H7 (cell line): ENCODE measurements around the gene ZNF213. TPM values are rescaled to one million over a fixed set of nuclear protein-coding genes. Genes with fewer than 3 reads are reported as not detected.
A peak's percentile ranks its signal among the peaks of the same experiment; 100 is the strongest.

ENCODE experiments used
- DNase-seq: peaks from one replicate; pipeline ENCODE4 v3.0.0; 2012
- H3K27me3 ChIP-seq: 2 replicates; pipeline ENCODE4 v1.6.0; 2011; ENCODE audit warnings: mild to moderate bottlenecking, low read length; ENCODE audit not compliant: control insufficient read depth, insufficient read depth
- H3K36me3 ChIP-seq: replicated peaks from 2 replicates; pipeline ENCODE4 v1.5.1; 2011; ENCODE audit warnings: low read length; ENCODE audit not compliant: control insufficient read depth, insufficient read depth
- H3K4me3 ChIP-seq: 2 replicates; pipeline ENCODE4 v1.5.1; 2011; ENCODE audit warnings: low read depth, mild to moderate bottlenecking, control low read depth, low read length, moderate library complexity; ENCODE audit not compliant: insufficient read depth
- total RNA-seq: library from RNA; depleted of rRNA; stranded (reverse); fragments of >200 nt; shearing (Covaris generic); gene quantifications from 2 replicates; pipeline ENCODE4 v1.2.3, GENCODE V29; 2014; rRNA removed

ZNF213 gene, protein sequence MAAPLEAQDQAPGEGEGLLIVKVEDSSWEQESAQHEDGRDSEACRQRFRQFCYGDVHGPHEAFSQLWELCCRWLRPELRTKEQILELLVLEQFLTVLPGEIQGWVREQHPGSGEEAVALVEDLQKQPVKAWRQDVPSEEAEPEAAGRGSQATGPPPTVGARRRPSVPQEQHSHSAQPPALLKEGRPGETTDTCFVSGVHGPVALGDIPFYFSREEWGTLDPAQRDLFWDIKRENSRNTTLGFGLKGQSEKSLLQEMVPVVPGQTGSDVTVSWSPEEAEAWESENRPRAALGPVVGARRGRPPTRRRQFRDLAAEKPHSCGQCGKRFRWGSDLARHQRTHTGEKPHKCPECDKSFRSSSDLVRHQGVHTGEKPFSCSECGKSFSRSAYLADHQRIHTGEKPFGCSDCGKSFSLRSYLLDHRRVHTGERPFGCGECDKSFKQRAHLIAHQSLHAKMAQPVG
- 5.5 and 6.3 TPM in 2 replicates for total RNA-seq

GRCh38 chr16:3134338-3135125 lies at the start of gene ZNF213:
TSS of gene ZNF213 (plus strand) at chr16:3135029. CDS start at chr16:3137281, 2,252 bp downstream.
- Histone ChIP-seq H3K27me3 (no peaks in the 10 kb centered on the region), H3K4me3 (peak within 1 kb of the TSS; percentile 91), H3K36me3 (peaks cover 2% of the 10 kb centered on the region)
- peak; percentile 96 for DNase-seq

DNA sequence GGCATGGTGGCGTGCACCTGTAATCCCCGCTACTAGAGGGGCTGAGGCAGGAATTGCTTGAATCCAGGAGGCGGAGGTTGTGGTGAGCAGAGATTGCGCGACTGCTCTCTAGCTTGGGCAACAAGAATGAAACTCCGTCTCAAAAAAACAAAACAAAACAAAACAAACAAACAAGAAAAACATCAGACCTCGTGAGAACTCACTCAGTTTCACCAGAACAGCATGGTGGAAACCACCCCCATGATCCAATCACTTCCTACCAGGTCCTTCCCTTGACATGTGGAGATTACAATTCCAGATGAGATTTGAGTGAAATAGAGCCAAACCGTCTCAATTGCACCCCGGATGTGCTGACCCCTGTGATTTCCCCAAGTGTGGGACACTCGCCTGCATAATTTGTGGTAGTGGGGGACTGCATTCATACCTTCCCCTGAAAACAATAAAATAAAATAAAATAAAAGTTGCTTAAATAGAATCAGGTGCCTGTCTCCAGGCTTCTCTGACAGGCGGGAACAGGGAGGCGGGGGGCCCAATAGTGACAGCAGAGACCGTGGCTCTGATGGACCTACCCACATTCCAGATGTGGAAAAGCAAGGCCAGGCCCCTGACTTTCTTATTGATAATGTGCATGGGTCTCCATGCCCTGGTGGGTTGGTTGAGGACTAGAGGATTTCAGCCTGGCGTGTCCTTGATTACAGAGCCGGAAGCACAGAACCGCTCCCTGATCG lies 48.8 kb upstream of the ZNF213 start:
- DNase-seq = no peak
- H3K4me3 ChIP-seq = no peak overlapping the region
- peaks cover 12% of the 10 kb centered on the region for H3K36me3 ChIP-seq
- no peaks in the 10 kb centered on the region for H3K27me3 ChIP-seq

- Histone ChIP-seq H3K36me3 (peaks cover 19% of the 10 kb centered on the region), H3K27me3 (no peaks in the 10 kb centered on the region), H3K4me3 (no peak overlapping the region)
- DNase-seq = peak; percentile 59
Observed at GRCh38 chr16:3086596-3087242, 48.1 kb upstream of the ZNF213 start.

DNA sequence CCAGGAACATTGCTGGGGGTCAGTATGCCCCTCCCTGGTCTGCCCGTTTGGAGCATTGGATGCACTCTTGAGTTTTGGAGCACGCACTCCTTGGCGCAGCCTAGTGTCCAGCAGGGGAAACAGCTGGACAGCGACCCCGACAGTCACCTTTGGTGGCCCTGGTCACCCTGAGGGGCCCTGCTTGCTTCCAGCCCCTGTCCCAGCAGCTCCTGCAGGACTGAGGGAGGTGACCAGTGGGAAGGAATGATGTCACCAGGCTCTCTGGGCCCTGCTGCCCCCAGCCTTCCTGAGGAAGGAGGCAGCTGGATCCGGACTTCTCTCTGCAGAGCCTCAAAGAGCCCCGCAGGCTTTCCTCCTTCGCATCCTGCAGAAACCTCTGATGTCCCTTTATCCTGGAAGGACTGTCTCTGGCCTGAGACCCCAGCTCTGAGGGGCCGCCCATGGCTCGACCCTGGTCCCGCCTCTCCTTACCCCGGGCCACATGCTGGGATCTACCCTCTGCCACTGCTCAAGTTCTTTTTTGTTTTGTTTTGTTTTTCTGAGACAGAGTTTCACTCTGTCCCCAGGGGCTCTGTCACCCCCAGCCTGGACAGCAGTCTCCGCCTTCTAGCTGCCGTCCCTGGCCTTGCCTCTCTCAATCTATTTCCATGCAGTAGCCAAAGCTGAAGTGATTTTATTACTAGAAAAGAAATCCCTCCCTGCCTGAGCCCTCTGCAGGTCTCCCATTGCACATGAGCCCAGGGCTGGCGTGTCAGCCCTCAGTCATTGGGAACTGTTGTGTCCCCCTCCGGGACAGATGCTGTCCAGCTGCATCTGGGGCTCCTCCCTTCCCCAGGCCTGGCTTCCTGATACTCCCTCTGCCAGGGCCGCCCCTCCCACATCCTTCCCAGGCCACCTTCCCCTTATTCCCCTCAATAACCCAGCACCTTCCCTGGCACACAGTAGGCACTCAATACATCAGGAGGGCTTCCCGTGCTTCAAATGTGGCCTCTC lies 47.3 kb upstream of the ZNF213 start:
- peaks cover 23% of the 10 kb centered on the region for H3K36me3 ChIP-seq
- H3K4me3 ChIP-seq = no peak overlapping the region
- peak; percentile 74 for DNase-seq
- H3K27me3 ChIP-seq = no peaks in the 10 kb centered on the region

DNA sequence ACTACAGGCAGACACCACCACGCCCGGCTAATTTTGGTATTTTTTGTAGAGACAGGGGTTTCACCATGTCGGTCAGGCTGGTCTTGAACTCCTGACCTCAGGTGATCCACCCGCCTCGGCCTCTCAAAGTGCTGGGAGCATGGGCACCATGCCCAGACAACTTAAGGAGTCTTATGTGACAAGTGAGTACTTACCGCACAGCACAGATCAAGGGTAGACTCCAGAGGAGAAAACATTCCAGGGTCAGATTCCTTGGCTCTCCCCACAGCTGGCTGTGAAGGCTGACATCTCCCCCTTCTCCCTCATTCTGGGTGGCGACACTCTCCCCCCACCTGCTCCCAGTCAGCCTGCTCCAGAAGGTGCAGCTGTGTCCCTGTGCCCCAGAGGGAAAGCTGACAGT lies 46.4 kb upstream of the ZNF213 start:
- Histone ChIP-seq H3K4me3 (no peak overlapping the region), H3K36me3 (peaks cover 25% of the 10 kb centered on the region), H3K27me3 (no peaks in the 10 kb centered on the region)
- DNase-seq = peak; percentile 18

DNA sequence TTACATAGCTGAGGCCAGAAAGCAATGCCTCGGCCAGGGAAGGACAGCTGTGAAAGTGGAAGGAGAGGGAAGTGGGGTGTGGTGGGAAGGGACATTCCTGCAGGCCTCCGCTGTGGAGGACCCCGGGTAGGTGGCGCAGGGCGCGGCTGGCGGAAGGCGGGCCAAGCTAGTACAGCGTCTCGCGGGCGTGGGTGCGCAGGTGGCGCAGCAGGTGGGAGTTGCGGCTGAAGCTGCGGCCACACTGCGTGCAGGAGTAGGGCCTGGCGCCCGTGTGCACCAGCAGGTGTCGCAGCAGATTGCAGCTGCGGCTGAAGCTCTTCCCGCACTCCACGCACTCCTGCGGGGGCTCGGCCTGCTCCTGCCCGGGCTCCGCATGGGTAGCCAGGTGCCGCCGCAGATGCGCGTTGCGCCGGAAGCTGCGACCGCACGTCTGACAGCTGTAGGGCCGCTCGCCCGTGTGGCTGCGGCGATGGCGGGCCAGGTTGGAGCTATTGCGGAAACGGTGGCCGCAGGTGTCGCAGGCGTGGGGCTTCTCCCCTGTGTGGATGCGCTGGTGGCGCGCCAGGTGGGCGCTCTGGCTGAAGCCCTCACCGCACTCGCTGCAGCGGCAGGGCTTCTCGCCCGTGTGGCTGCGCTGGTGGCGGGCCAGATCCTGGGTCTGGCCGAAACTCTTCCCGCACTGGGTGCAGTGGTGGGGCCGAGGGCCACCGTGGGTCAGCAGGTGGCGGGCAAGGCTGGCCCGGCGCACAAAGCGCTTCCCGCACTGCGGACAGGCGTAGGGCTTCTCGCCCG lies 45.7 kb upstream of the ZNF213 start:
- peak; percentile 43 for DNase-seq
- H3K27me3 ChIP-seq = no peaks in the 10 kb centered on the region
- peaks cover 27% of the 10 kb centered on the region for H3K36me3 ChIP-seq
- no peak overlapping the region for H3K4me3 ChIP-seq

GRCh38 chr16:3089717-3090592 lies 44.9 kb upstream of the ZNF213 start:
- Histone ChIP-seq H3K4me3 (no peak overlapping the region), H3K36me3 (peaks cover 27% of the 10 kb centered on the region), H3K27me3 (no peaks in the 10 kb centered on the region)
- peak; percentile 54 for DNase-seq

DNA sequence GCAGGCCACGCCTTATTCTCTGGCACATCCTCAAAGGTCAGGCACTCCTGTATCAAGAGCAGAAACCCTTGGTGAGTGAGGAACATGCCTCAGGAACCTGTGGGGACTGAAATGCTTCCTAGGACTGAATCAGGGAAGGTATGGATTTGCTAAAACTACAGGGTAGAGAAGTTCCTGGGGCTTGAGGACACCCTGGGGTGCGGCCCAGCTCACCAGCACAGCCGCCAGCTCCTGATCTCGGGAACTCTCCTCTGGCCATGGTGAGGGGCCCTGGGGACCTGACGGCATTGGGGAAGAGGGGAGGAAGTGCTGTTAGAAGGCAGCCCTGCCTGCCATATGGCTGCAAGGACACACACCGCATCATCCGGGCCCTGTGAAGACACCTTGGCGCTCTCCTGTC lies 43.3 kb upstream of the ZNF213 start:
- Histone ChIP-seq H3K4me3 (no peak overlapping the region), H3K27me3 (no peaks in the 10 kb centered on the region), H3K36me3 (peaks cover 31% of the 10 kb centered on the region)
- DNase-seq = no peak

DNA sequence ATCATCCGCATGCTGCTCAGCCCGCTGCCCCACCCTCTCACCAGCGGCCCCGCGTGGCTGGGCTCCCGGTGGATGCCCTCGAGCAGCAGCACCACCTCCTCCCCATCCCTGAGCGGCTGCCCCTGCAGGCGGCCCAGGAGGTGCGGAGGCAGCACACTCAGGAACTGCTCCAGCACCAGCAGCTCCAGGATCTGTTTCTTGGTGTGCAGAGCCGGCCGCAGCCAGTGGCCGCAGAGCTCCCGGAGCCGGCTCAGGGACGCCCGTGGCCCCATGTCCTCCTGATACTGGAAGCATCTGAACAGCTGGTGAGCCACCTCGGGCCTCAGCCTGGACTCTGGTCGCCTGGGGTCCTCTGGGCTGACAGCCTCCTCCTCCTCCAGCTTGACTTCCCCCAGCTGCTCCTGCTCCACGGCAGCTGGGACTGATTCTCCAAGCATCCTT lies 42.3 kb upstream of the ZNF213 start:
- Histone ChIP-seq H3K27me3 (no peaks in the 10 kb centered on the region), H3K36me3 (peaks cover 31% of the 10 kb centered on the region), H3K4me3 (no peak overlapping the region)
- peak; percentile 54 for DNase-seq

GRCh38 chr16:3094289-3095027 lies 40.4 kb upstream of the ZNF213 start:
- DNase-seq = peak; percentile 88
- H3K36me3 ChIP-seq = peaks cover 22% of the 10 kb centered on the region
- no peaks in the 10 kb centered on the region for H3K27me3 ChIP-seq
- no peak overlapping the region for H3K4me3 ChIP-seq

DNA sequence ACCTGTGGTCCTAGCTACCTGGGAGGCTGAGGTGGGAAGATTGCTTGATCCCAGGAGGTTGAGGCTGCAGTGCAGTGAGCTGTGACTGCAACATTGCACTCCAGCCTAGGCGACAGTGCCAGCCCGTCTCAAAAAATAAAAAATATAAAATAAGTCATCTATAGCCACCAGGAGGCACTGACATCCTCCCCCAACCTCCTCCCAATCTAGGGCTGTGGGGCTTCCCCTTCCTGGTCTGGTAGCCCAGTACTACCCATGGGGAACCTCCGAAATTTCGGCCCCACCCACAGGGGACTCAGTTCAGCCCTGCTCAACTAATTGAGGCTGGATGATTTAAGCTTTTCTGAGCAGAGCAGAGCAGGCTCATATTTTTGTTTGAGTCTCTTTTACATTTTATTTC lies 39.0 kb upstream of the ZNF213 start:
- Histone ChIP-seq H3K4me3 (no peak overlapping the region), H3K36me3 (peaks cover 21% of the 10 kb centered on the region), H3K27me3 (no peaks in the 10 kb centered on the region)
- peak; percentile 80 for DNase-seq
